DND-41 (cell line): ENCODE results near the gene TTLL3.

ENCODE experiments used
- ATAC-seq: fragments of 200-7000 bp; cut with Tn5 transposase; 3 replicates; pipeline ENCODE4 v1.9.1; 2021; ENCODE audit warnings: low read depth; ENCODE audit not compliant: insufficient read depth
- DNase-seq: peaks from one replicate; pipeline ENCODE4 v3.0.0-alpha.2; 2020
- H2AFZ ChIP-seq: 2 replicates; pipeline ENCODE4 v1.6.0; 2012; ENCODE audit warnings: low read depth, low read length
- H3K27ac ChIP-seq: 2 replicates; pipeline ENCODE4 v1.5.1; 2012; ENCODE audit warnings: low read length, inconsistent platforms
- H3K27me3 ChIP-seq: fragments of 200-600 bp; sonication (generic); 2 replicates; pipeline ENCODE4 v1.6.0; 2012; ENCODE audit warnings: low read length, mild to moderate bottlenecking, inconsistent platforms; ENCODE audit not compliant: insufficient read depth, poor library complexity
- H3K36me3 ChIP-seq: 2 replicates; pipeline ENCODE4 v1.5.1; 2012; ENCODE audit warnings: low read length, inconsistent platforms; ENCODE audit not compliant: insufficient read depth
- H3K4me1 ChIP-seq: 2 replicates; pipeline ENCODE4 v1.5.1; 2012; ENCODE audit warnings: mild to moderate bottlenecking, low read length; ENCODE audit not compliant: insufficient read depth
- H3K4me2 ChIP-seq: 2 replicates; pipeline ENCODE4 v1.6.0; 2012; ENCODE audit warnings: mild to moderate bottlenecking, moderate library complexity, low read length, inconsistent platforms; ENCODE audit not compliant: insufficient read depth
- H3K4me3 ChIP-seq, 2 experiments: fragments of 200-600 bp in 1 of 2; shearing (Covaris generic) in 1 of 2; 2 replicates each; pipeline ENCODE4 v1.5.1; 2012 to 2016; ENCODE audit warnings: inconsistent platforms in 2 of 2, low read length in 2 of 2, mild to moderate bottlenecking in 2 of 2, low read depth in 1 of 2, moderate library complexity in 1 of 2
- H3K79me2 ChIP-seq: 2 replicates; pipeline ENCODE4 v1.6.0; 2012; ENCODE audit warnings: low read length, inconsistent platforms; ENCODE audit not compliant: insufficient read depth
- H3K9ac ChIP-seq: 2 replicates; pipeline ENCODE4 v1.6.0; 2012; ENCODE audit warnings: low read depth, mild to moderate bottlenecking, inconsistent platforms, low read length, moderate library complexity
- H3K9me3 ChIP-seq: 2 replicates; pipeline ENCODE4 v1.5.1; 2012; ENCODE audit warnings: low read length, moderate library complexity, mild to moderate bottlenecking, inconsistent platforms; ENCODE audit not compliant: insufficient read depth, severe bottlenecking
- H4K20me1 ChIP-seq: 2 replicates; pipeline ENCODE4 v1.6.0; 2012; ENCODE audit warnings: low read length; ENCODE audit not compliant: insufficient read depth
- EZH2 ChIP-seq: IDR thresholded peaks from 3 replicates; pipeline ENCODE4 v1.6.1; 2012; ENCODE audit warnings: borderline replicate concordance, low read depth, mild to moderate bottlenecking, moderate library complexity, low read length, inconsistent platforms; ENCODE audit not compliant: severe bottlenecking
- TF ChIP-seq, protein P1 (sequence below): IDR thresholded peaks from 2 replicates; pipeline ENCODE4 v1.5.1; 2012; ENCODE audit warnings: borderline replicate concordance, low read length, moderate library complexity, mild to moderate bottlenecking; ENCODE audit not compliant: poor library complexity, severe bottlenecking; ENCODE audit errors: extremely low read depth

TTLL3 gene

DNA sequence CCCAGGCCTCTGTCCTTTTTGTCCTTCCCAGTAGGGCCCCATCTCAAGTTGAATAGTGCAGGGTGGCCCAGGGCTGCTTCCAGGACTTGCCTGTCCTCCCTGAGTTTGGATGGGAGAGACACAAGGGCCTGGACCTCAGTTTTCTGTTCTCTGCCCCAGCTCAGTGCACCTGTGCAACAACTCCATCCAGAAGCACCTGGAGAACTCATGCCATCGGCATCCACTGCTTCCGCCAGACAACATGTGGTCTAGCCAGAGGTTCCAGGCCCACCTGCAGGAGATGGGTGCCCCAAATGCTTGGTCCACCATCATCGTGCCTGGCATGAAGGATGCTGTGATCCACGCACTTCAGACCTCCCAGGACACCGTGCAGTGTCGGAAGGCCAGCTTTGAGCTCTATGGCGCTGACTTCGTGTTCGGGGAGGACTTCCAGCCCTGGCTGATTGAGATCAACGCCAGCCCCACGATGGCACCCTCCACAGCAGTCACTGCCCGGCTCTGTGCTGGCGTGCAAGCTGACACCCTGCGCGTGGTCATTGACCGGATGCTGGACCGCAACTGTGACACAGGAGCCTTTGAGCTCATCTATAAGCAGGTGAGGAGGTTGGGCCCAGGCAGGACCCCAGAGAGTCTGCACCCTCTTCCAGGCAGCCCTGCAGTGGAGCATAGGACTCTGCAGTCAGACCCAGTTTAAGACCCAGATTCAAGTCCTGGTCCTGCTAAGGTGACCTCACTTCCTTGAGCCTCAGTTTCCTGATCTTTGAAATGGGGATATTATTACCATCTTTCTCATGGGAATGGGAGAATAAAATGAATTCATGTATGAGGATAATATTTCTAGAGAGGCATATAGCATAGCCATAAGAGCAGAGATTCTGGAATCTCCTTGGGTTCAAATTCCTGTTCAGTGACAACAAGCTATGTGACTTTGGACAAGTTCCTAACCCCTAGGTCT lies 19.0 kb downstream of the TTLL3 start:
- Histone ChIP-seq H3K79me2 (no peaks in the 10 kb centered on the region), H3K27me3 (no peaks in the 10 kb centered on the region), H3K36me3 (peaks cover 59% of the 10 kb centered on the region), H3K9ac (no peak overlapping the region), H3K9me3 (no peaks in the 10 kb centered on the region), H4K20me1 (0 out of 2 replicates have a peak, but pooled peaks cover 6% of the 10 kb centered on the region), H3K4me3 (no peak overlapping the region), H3K27ac (no peak overlapping the region), H2AFZ (no peak overlapping the region), H3K4me1 (no peaks in the 10 kb centered on the region), H3K4me2 (no peak overlapping the region)
- DNase-seq: no peak
- no peak for ATAC-seq
- TF ChIP-seq EZH2: no peak
- TF ChIP-seq, protein P1, sequence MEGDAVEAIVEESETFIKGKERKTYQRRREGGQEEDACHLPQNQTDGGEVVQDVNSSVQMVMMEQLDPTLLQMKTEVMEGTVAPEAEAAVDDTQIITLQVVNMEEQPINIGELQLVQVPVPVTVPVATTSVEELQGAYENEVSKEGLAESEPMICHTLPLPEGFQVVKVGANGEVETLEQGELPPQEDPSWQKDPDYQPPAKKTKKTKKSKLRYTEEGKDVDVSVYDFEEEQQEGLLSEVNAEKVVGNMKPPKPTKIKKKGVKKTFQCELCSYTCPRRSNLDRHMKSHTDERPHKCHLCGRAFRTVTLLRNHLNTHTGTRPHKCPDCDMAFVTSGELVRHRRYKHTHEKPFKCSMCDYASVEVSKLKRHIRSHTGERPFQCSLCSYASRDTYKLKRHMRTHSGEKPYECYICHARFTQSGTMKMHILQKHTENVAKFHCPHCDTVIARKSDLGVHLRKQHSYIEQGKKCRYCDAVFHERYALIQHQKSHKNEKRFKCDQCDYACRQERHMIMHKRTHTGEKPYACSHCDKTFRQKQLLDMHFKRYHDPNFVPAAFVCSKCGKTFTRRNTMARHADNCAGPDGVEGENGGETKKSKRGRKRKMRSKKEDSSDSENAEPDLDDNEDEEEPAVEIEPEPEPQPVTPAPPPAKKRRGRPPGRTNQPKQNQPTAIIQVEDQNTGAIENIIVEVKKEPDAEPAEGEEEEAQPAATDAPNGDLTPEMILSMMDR: no peak

DNA sequence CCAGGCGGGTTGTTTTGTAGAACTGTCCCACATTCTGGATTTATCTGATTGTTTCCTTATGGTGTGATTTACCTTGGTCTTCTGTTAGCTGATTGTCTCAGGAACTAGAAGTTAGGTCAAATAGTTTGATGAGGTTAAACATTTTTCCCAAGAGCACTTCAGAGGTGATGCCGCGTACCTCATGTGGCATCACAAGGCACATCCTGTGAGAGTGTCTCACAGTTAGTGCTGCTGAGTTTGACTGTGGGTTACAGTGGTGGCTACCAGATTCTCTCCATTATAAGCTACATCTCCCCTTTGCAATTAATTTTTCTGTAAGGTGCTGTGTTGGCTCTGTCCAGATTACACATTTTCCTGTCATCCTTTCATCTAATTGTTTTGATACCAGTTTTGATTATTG lies 21.2 kb downstream of the TTLL3 start:
- peaks cover 70% of the 10 kb centered on the region for H3K36me3 ChIP-seq
- no peaks in the 10 kb centered on the region for H3K27me3 ChIP-seq
- no peaks in the 10 kb centered on the region for H3K79me2 ChIP-seq
- TF ChIP-seq, protein P1: no peak
- TF ChIP-seq EZH2: no peak
- H4K20me1 ChIP-seq: 0 out of 2 replicates have a peak, but pooled peaks cover 6% of the 10 kb centered on the region
- H3K4me3 ChIP-seq: no peak overlapping the region
- no peak overlapping the region for H3K4me2 ChIP-seq
- no peak for ATAC-seq
- H3K4me1 ChIP-seq: no peaks in the 10 kb centered on the region
- no peak overlapping the region for H3K27ac ChIP-seq
- H3K9ac ChIP-seq: no peak overlapping the region
- no peaks in the 10 kb centered on the region for H3K9me3 ChIP-seq
- no peak overlapping the region for H2AFZ ChIP-seq
- no peak for DNase-seq

DNA sequence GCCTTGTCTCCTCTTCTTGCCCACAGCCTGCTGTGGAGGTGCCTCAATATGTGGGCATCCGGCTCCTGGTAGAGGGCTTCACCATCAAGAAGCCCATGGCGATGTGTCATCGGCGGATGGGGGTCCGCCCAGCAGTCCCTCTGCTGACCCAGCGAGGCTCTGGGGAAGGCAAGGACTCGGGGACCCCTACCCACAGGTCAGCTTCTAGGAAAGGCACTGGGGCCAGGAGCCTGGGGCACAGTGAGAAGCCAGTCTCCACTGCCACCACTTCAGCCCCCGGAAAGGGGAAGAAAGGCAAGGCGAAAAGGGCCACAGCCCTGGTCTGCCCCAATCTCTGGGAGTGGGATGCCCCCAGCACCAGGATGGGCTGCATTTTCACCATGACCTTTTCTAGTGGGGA lies 23.0 kb downstream of the TTLL3 start:
- H3K36me3 ChIP-seq: peaks cover 68% of the 10 kb centered on the region
- DNase-seq: no peak

More for the DNA sequence above, 23.0 kb downstream of the TTLL3 start:
- no peak overlapping the region for H3K27ac ChIP-seq
- H3K9ac ChIP-seq: no peak overlapping the region
- no peaks in the 10 kb centered on the region for H3K9me3 ChIP-seq
- no peak for ATAC-seq
- H3K4me3 ChIP-seq: no peak overlapping the region
- no peak overlapping the region for H3K4me2 ChIP-seq
- H2AFZ ChIP-seq: no peak overlapping the region
- no peaks in the 10 kb centered on the region for H3K27me3 ChIP-seq
- H3K4me1 ChIP-seq: no peaks in the 10 kb centered on the region
- TF ChIP-seq, protein P1: no peak
- no peak for TF ChIP-seq EZH2
- peaks cover 5% of the 10 kb centered on the region; the same call in 1 of the 2 replicates for H4K20me1 ChIP-seq
- no peaks in the 10 kb centered on the region for H3K79me2 ChIP-seq
